ENCODE measurements around the gene FAM221A.
"Not testable (repeated sequence)": the region's sequence is repeated elsewhere in the genome, so short reads cannot be mapped to it uniquely, and the experiment has no call there.

FAM221A gene

DNA sequence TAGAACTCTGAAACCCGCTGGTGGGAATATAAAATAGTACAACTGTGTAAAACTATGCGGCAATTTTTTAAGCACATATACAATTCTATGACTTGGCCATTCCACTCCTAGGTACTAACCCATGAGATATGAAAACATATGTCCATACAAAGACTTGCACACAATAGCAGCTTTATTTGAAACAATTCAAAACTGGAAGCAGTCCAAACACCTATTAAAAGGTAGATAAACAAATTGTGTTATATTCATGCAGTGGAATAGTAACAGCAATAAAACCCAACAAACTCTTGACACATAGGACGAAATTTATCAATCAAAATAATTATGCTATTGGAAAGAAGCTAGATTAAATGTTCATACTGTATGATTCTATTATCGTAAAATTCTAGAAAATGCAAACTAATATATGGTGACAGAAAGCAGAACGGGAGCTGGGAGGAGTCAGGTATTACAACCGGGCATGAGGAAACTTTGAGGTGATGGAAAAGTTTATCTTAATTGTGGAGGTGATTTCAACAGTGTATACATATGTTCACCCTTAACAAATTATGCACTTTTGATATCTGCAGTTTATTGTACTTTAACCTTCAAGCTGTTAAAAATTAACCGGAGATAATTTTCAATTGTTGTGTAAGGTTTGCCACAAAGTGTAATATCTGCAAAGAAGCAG is 29.2 kb downstream of the FAM221A start:
- no peak for DNase-seq (ENCODE audit: low read depth)

DNA sequence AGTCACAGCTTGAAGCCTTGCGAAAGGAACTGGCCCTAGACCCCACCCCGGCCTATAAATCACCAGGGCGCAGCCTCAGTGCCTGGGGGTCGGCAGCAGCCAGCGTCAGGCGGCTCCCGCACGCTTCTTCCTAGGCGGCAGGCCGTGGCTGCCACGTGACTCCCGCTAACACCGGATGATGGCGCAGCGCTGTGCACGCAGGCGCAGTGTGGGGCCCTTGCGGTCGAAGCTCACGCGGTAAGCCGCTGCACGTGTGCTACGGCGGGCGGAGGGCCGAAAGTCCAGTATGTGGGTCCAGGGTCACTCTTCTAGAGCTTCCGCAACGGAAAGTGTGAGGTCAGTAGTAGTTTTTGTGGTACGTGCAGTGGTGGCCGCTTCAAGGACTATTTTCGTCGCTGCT is 30.0 kb downstream of the FAM221A start, which contains the start of gene STK31:
STK31 (plus strand) TSS at position 220 of the 400 bp plus-strand sequence; CDS start at position 287, 67 bp downstream.
- DNase-seq (ENCODE audit: low read depth), result no peak

DNA sequence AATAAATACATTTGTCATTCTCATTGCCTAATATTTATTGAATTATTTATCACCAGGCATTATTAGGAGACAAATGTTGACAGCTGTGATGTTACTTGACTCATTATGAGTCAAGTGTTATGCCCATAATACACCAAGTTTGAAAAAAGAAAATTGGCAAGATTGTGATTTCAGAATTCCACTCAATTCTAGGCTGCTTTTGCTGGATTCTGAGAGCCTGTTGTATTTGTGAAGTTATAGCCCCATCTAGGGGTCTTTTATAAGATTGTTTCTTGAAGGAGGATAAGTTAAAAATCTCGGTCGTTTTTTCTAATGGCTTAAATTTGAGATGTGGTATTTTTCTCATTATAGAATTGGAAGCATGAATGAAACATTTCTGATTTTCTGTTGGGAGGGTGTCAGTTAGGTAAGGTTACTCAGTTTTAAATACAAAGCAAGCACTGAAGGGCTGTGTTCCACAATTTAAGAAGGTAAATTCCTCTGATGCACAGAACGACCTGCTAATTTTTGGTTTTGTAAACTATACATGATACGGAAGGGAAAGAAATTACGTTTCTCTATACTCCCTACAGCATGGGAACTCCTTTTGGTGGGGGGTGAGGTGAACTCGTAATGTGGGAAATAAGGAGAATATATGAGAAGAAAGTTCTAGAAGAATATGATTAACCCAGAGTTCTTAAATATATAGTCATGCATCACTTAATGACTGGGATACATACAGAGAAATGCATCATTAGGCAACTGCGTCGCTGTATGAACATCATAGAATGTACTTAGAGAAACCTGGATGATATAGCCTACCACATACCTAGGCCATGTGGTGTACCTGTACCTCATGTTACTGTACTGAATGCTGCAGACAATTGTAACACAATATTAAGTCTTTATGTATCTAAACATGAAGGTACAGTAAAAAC is 32.6 kb downstream of the FAM221A start:
- DNase-seq (ENCODE audit: low read depth), result no peak

DNA sequence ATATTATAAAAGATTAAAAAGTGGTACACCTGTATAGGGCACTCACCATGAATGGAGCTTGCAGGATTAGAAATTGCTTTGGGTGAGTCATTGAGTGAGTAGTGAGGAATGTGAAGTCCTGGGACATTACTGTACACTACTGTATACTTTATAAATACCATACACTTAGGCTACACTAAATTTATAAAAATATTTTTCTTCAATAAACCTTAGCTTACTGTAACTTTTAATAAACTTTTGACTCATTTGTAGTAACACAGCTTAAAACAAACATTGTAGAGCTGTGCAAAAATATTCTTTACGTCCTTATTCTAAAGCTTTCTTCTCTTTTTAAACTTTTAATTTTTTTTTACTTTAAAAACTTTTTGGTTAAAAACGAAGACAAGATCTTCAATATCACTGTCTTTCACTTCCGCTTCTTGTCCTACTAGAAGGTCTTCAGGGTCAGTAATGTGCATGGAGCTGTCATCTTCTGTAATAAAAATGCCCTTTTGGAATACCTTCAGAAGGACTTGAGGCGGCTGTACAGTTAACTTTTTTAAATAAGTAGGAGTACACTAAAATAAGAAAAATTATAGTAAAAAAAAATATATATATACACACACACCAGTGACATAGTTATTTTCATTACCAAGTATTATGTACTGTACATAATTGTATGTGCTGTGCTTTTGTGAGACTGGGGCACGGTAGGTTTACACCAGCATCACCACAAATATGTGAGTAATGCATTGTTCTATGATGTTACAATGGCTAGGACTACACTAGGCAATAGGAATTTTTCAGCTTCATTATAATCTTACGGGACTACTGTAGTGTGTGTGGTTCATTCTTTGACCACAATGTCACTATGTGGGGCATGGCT is 33.5 kb downstream of the FAM221A start:
- DNase-seq (ENCODE audit: low read depth), result no peak

DNA sequence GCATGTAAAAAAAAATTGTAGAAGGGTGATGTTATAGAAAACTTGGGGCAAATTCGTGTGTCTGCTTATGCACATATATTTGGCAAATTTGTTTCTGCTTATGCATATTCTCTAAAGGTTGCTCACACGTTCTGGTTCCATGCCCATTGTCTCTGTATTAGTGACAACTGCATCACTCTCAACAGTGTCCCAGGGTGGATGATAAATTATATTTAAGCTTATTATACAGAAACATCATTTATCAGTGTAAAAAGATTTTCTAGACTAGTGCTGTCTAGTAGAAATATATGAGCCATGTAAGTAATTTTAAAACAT is 34.1 kb downstream of the FAM221A start:
- DNase-seq (ENCODE audit: low read depth), result no peak

DNA sequence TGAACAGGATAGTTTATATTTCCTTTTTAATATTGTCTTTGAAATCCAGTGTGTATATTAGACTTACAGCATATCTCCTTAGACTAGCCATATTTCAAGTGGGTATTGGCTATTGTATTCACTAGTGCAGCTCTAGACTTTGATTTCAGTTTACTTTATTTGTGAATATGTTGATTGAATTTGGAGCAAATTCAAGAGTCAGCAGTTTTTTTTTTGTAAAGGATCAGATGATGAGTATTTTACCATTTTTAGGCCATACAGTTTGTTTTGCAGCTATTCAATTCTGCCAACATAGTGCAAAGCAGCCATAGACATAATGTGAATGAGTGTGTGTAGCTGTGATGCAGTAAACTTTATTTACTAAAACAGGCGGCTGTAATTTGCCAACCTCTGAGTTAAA is 34.6 kb downstream of the FAM221A start:
- DNase-seq (ENCODE audit: low read depth), result no peak

DNA sequence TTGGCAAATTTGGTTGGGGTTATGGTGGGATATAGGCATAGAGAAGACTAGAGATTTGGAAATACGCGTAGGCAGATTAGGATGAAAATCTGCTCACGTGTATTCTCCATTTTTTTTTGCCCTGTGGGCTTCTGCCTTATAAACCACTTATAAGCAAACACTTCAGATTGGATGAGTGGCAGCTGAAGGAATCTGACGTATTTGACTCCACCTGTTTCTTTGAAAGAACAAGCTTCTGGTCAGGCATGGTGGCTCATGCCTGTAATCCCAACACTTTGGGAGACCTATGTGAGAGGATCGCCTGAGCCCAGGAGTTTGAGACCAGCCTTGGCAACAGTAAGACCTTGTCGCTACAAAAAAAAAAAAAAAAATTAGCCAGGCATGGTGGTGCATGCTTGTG is 35.1 kb downstream of the FAM221A start:
- no peak for DNase-seq (ENCODE audit: low read depth)

DNA sequence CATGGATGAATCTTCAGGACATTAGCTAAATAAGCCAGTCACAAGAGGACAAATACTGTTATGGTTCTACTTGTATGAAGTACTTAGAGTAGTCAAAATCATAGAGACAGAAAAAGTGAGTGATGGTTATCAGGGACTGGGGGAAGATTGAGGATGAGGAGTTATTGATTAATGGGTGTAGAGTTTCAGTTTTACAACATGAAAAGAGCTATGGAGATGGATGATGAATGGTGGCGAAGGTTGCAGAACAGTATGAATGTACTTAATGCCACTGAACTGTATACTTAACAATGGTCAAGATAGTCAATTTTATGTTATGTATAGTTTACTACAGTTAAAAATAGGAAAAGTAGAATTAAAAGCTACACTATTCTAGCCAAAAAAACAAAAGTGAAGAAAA is 37.8 kb downstream of the FAM221A start:
- DNase-seq (ENCODE audit: low read depth), result no peak

DNA sequence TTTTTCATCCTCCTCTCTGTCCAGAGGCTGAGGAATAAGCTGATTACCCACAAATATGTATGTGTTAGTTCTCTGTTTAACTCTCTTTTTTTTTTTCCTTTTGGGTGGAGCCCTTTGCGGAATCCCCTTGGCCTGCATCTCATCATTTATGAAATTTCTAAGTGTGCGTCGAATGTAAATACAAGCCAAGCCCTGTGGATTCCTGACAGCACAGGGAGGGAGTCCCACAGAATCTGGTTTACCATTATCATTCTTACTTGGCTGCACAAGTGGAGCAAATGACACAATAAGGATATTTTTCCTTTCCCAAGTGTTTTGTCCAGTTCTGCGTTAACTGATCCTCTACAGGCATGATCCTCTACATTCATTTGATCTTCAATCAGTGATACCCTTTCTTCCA is 41.5 kb downstream of the FAM221A start:
- no peak for DNase-seq (ENCODE audit: low read depth)

DNA sequence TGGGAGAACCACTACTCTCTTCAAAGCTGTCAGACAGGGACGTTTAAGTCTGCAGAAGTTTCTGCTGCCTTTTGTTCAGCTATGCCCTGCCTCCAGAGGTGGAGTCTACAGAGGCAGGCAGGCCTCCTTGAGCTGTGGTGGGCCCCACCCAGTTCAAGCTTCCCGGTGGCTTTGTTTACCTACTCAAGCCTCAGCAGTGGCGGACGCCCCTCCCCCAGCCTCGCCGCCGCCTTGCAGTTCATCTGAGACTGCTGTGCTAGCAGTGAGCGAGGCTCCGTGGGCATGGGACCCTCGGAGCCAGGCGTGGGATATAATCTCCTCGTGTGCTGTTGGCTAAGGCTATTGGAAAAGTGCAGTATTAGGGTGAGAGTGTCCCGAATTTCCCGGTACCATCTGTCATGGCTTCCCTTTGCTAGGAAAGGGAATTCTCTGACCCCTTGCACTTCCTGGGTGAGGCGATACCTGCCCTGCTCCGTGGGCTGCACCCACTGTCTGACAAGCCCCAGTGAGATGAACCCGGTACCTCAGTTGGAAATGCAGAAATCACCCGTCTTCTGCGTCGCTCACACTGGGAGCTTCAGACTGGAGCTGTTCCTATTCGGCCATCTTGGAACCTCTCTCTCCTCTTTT is 42.7 kb downstream of the FAM221A start:
- DNase-seq (ENCODE audit: low read depth), result not testable (repeated sequence)

DNA sequence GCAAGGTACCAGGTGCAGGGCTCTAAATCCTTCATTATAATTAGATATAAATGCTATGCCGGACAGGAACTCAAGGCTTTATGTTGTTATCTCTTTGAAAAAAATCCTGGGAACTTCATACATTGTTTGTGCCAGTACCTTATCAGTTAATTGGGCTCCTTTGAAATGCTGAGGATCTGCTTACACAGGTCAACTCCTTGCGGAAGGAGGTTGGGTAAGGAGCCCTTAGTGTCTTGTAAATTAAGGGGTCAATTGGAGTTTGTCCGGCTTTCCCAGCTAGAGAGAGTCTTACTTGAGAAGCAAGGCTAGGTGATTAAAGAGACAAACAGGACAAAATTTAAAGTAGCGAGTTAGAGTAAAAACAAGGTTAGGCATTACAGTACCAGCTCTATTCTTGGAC is 44.1 kb downstream of the FAM221A start:
- not testable (repeated sequence) for DNase-seq (ENCODE audit: low read depth)

DNA sequence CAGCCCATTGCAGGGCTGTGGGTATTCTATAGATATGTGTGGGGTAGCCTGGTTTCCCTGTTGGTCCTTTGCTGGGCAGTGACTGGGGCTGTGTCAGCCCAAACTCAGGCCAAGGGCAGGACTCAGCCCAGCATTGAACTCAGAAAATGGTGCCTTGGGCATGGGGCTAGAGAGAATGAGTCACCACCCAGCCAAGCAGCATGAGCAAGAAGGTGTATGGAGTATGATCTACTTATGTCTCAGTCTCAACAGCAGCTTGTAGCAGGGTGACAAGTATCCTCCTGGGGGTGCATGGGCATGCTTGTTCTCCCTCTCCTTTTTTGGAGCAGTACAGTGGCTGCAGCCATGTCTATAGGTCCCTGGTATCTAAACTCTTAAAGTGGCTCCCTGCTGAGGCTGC is 62.1 kb downstream of the FAM221A start:
- DNase-seq (ENCODE audit: low read depth), result no peak

DNA sequence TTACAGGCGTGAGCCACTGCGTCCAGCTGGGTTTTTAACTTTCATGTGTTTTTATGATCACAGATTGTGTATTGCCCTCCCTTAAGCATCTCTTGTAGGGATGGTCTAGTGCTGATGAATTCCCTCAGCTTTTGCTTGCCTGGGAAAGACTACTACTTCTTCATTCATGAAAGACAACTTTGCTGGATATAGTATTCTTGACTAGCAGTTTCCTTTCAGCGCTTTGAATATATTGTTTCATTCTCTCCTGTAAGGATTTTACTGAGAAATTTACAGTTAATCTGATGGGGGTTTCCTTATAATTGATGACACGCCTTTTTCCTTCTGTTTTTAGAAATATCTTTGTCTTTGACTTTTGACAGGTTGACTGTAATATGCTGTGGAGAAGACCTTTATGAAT is 63.2 kb downstream of the FAM221A start:
- no peak for DNase-seq (ENCODE audit: low read depth)

DNA sequence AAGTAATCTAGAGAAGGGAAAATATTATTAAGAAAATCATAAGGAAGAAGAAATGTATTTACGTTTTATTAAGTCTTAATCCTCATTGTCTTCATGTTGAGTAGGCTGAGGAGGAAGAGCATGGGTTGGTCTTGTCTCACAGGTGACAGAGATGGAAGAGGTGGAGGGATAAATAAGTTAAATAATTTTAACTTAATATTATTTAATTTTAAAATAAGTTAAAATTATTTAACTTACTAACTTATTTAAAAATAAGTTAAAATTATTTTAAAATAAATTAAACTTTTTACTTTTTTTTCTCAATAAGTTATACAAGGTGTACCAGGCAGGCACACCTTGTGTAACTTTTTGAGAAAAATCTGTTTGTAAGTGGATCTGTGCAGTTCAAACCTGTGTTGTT is 66.6 kb downstream of the FAM221A start:
- no peak for DNase-seq (ENCODE audit: low read depth)

DNA sequence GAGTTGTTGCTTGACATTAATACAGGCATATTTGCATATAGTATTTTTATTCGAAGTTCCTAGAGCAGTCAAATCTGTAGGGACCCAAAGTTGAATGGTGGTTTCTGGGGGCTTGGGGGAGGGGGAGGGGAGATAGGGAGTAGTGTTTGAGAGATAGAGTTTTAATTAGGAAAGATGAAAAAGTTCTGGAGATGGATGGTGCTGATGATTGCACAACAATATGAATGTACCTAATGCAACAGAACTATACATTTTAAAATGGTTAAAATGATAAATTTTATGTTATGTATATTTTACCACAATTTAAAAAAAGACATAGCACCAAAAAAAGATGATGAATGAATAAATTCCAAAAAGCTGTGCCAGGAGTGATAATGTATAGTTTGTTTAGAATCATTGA is 71.9 kb downstream of the FAM221A start:
- no peak for DNase-seq (ENCODE audit: low read depth)

All from activated T-cell treated with anti-CD3 and anti-CD28 coated beads for 24 hours (primary cell).